Measurements from ENCODE around the gene NTSR1. TPM values are rescaled to one million over a fixed set of nuclear protein-coding genes. Genes with fewer than 3 reads are reported as not detected.

The NTSR1 gene
- total and polyA plus RNA-seq, 2 donors (not counting 1 experiment from before 2014, with no cell fraction given), result not detected

DNA sequence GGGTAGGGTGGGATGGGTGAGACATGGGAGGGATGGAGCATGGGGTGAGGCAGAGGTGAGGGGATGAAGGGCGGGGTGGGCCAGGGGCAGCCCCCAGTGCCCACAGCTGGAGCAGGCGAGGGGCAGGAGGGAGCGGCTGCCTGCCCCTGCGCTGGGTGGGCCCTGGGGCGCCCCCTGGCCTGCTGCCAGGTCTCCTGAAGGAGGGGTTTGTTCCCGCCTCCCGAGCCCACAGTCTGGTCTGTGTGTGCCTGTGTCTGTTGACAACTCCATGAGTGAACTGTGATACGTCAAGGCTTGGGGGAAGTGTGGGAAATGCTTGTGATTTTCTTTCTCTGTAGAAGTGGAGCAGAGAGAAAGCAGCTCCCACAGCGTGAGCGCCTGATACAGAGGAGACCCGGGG, 76.8 kb downstream of the NTSR1 start:
- CTCF ChIA-PET, result interaction anchor here (1.3 kb wide), 1 partner anchor 80 kb away, joined by 3 read pairs; no protein-coding TSS in a partner anchor
- TF ChIP-seq, protein P1, sequence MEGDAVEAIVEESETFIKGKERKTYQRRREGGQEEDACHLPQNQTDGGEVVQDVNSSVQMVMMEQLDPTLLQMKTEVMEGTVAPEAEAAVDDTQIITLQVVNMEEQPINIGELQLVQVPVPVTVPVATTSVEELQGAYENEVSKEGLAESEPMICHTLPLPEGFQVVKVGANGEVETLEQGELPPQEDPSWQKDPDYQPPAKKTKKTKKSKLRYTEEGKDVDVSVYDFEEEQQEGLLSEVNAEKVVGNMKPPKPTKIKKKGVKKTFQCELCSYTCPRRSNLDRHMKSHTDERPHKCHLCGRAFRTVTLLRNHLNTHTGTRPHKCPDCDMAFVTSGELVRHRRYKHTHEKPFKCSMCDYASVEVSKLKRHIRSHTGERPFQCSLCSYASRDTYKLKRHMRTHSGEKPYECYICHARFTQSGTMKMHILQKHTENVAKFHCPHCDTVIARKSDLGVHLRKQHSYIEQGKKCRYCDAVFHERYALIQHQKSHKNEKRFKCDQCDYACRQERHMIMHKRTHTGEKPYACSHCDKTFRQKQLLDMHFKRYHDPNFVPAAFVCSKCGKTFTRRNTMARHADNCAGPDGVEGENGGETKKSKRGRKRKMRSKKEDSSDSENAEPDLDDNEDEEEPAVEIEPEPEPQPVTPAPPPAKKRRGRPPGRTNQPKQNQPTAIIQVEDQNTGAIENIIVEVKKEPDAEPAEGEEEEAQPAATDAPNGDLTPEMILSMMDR (IDR thresholded peaks at IDR 0.05), result no peak
- TF ChIP-seq EZH2 (IDR thresholded peaks at IDR 0.05; ENCODE audit: borderline replicate concordance, insufficient read depth, low read depth, low read length, poor library complexity, severe bottlenecking), result no peak

DNA sequence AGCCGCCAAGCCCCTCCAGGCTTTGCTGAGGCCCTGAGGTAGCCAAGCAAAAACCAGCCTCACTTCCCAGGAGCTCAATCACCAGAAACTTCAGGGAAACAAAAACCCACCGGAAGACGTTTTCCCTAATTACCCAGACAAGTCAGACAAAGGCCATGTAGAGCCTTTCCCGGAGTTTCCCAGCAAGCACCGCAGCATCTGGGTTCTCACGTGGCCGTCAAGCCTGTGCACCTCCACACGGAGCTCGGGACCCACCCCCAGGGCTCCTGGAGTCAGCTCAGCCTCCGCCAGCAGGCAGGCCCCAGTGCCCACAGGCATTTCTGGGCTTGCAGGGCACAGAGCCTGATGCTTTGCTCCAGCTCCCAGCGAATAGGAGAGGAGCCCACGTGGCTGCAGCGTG, 77.5 kb downstream of the NTSR1 start:
- Mint-ChIP-seq H3K4me1 (no peaks in the 10 kb centered on the region), H3K4me3 (no peak overlapping the region), H3K27me3 (no peaks in the 10 kb centered on the region), H3K9me3 (ENCODE audit: insufficient read depth) (no peaks in the 10 kb centered on the region), H3K27ac (no peak overlapping the region)
- Histone ChIP-seq H3K4me1 (ENCODE audit: control insufficient read depth in 2 of 2, insufficient read depth in 2 of 2, low read length in 2 of 2) (no peaks in the 10 kb centered on the region), H3K27ac (ENCODE audit: low read length in 2 of 2) (no peak overlapping the region), H3K36me3 (replicated peaks in 1 of 2; ENCODE audit: control extremely low read depth in 1 of 2, control insufficient read depth in 1 of 2, extremely low read depth in 1 of 2, insufficient read depth in 2 of 2, low read length in 1 of 2) (no peaks in the 10 kb centered on the region), H3K4me2 (replicated peaks; ENCODE audit: low read depth, low read length, poor library complexity, severe bottlenecking) (no peak overlapping the region), H3K9ac (ENCODE audit: low read length) (no peak overlapping the region), H3K27me3 (replicated peaks in 1 of 4; ENCODE audit: control extremely low read depth in 1 of 4, control insufficient read depth in 3 of 4, insufficient read depth in 4 of 4, low read length in 3 of 4) (no peaks in the 10 kb centered on the region), H3K79me2 (ENCODE audit: control insufficient read depth, insufficient read depth, low read length) (no peaks in the 10 kb centered on the region), H4K20me1 (ENCODE audit: control insufficient read depth, insufficient read depth, low read length, poor library complexity, severe bottlenecking) (no peaks in the 10 kb centered on the region), H3K9me3 (ENCODE audit: control extremely low read depth in 1 of 3, control insufficient read depth in 2 of 3, insufficient read depth in 1 of 3, low read length in 2 of 3) (no peaks in the 10 kb centered on the region), H3K4me3 (ENCODE audit: control extremely low read depth in 1 of 5, extremely low read depth in 1 of 5, insufficient read depth in 1 of 5, low read depth in 2 of 5, low read length in 4 of 5) (no peak overlapping the region), H2AFZ (ENCODE audit: insufficient read depth, low read depth, low read length, poor library complexity, severe bottlenecking) (no peak overlapping the region)
- POLR2A ChIA-PET, result no interaction called here
- DNase-seq, result no peak
- CTCF ChIA-PET, result interaction anchor here (1.6 kb wide), 1 partner anchor 144 kb away, joined by 4 read pairs; the partner anchor contains the start of gene SLCO4A1
- intact Hi-C loops (cut with micrococcal nuclease), result no loop called here
- TF ChIP-seq EZH2 (IDR thresholded peaks at IDR 0.05; ENCODE audit: borderline replicate concordance, insufficient read depth, low read depth, low read length, poor library complexity, severe bottlenecking), result no peak
- TF ChIP-seq, protein P1 (IDR thresholded peaks at IDR 0.05), result no peak
- 89% methylated on average over 13 of the region's 13 CpGs for WGBS (ENCODE audit: insufficient coverage)
- no peak for ATAC-seq (ENCODE audit: low read depth)

More for the DNA sequence above, 76.8 kb downstream of the NTSR1 start:
- Histone ChIP-seq H3K79me2 (ENCODE audit: control insufficient read depth, insufficient read depth, low read length) (no peaks in the 10 kb centered on the region), H3K4me1 (ENCODE audit: control insufficient read depth in 2 of 2, insufficient read depth in 2 of 2, low read length in 2 of 2) (no peaks in the 10 kb centered on the region), H3K4me3 (ENCODE audit: control extremely low read depth in 1 of 5, extremely low read depth in 1 of 5, insufficient read depth in 1 of 5, low read depth in 2 of 5, low read length in 4 of 5) (no peak overlapping the region), H3K36me3 (replicated peaks in 1 of 2; ENCODE audit: control extremely low read depth in 1 of 2, control insufficient read depth in 1 of 2, extremely low read depth in 1 of 2, insufficient read depth in 2 of 2, low read length in 1 of 2) (no peaks in the 10 kb centered on the region), H2AFZ (ENCODE audit: insufficient read depth, low read depth, low read length, poor library complexity, severe bottlenecking) (no peak overlapping the region), H3K9me3 (ENCODE audit: control extremely low read depth in 1 of 3, control insufficient read depth in 2 of 3, insufficient read depth in 1 of 3, low read length in 2 of 3) (no peaks in the 10 kb centered on the region), H3K4me2 (replicated peaks; ENCODE audit: low read depth, low read length, poor library complexity, severe bottlenecking) (no peak overlapping the region), H3K27me3 (replicated peaks in 1 of 4; ENCODE audit: control extremely low read depth in 1 of 4, control insufficient read depth in 3 of 4, insufficient read depth in 4 of 4, low read length in 3 of 4) (no peaks in the 10 kb centered on the region), H3K27ac (ENCODE audit: low read length in 2 of 2) (no peak overlapping the region), H4K20me1 (ENCODE audit: control insufficient read depth, insufficient read depth, low read length, poor library complexity, severe bottlenecking) (no peaks in the 10 kb centered on the region), H3K9ac (ENCODE audit: low read length) (no peak overlapping the region)
- intact Hi-C loops (cut with micrococcal nuclease), result no loop called here
- no peak overlapping the region for H3K27ac Mint-ChIP-seq
- ATAC-seq (ENCODE audit: low read depth) (no peak), DNase-seq (no peak)
- POLR2A ChIA-PET, result no interaction called here
- H3K27me3 Mint-ChIP-seq, result no peaks in the 10 kb centered on the region
- 78% methylated on average over 10 of the region's 11 CpGs for WGBS (ENCODE audit: insufficient coverage)
- H3K9me3 Mint-ChIP-seq (ENCODE audit: insufficient read depth), result no peaks in the 10 kb centered on the region
- H3K4me3 Mint-ChIP-seq, result no peak overlapping the region
- no peaks in the 10 kb centered on the region for H3K4me1 Mint-ChIP-seq

Measured in B cell (primary cell).